ENCODE results near the gene MBOAT2. TPM values are rescaled to one million over a fixed set of nuclear protein-coding genes. Genes with fewer than 3 reads are reported as not detected.

The MBOAT2 gene
- total RNA-seq, 4 donors from 2014 or later = 0.83 to 5.8 (median 3.9) TPM

DNA sequence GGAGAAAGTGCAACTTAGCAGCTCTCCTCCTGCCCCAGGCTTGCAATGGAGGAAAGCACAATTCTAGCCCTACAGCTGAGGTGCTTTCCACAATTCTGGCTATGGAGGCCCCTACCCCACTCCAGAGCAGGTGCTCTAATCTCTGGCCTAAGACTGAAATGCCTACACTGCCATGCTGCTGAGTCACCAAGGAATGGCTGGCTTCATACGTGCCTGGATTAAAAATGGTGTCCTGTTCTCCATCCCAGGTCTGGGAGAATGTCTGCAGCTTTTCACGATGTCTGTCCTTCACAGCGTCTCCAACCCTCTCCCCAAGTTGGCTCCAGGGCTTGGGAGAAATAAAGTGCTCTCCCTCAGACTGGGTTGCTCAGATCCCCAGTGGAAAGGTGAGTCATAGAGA is 48.5 kb downstream of the MBOAT2 start:
- ATAC-seq (no peak), DNase-seq (no peak)
- in situ Hi-C loops (cut with MboI; ENCODE audit: low sequenced_read_pairs in 4 of 4) = no loop called here
- Histone ChIP-seq H3K27ac (no peak overlapping the region), H3K4me1 (no peaks in the 10 kb centered on the region), H3K4me3 (no peak overlapping the region), H3K36me3 (no peaks in the 10 kb centered on the region), H3K27me3 (no peaks in the 10 kb centered on the region), H3K9me3 (peaks cover 0 to 7% (median 3%) of the 10 kb centered on the region in 3 donors)
- no peak for TF ChIP-seq POLR2A (IDR thresholded peaks at IDR 0.05)
- TF ChIP-seq, protein P1, sequence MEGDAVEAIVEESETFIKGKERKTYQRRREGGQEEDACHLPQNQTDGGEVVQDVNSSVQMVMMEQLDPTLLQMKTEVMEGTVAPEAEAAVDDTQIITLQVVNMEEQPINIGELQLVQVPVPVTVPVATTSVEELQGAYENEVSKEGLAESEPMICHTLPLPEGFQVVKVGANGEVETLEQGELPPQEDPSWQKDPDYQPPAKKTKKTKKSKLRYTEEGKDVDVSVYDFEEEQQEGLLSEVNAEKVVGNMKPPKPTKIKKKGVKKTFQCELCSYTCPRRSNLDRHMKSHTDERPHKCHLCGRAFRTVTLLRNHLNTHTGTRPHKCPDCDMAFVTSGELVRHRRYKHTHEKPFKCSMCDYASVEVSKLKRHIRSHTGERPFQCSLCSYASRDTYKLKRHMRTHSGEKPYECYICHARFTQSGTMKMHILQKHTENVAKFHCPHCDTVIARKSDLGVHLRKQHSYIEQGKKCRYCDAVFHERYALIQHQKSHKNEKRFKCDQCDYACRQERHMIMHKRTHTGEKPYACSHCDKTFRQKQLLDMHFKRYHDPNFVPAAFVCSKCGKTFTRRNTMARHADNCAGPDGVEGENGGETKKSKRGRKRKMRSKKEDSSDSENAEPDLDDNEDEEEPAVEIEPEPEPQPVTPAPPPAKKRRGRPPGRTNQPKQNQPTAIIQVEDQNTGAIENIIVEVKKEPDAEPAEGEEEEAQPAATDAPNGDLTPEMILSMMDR (IDR thresholded peaks at IDR 0.05 in 4 of 5, conservative IDR thresholded peaks at IDR 0.05 in 1 of 5) = no peak
- intact Hi-C loops (cut with DNase I; ENCODE audit: low total_unique reads) = no loop called here

DNA sequence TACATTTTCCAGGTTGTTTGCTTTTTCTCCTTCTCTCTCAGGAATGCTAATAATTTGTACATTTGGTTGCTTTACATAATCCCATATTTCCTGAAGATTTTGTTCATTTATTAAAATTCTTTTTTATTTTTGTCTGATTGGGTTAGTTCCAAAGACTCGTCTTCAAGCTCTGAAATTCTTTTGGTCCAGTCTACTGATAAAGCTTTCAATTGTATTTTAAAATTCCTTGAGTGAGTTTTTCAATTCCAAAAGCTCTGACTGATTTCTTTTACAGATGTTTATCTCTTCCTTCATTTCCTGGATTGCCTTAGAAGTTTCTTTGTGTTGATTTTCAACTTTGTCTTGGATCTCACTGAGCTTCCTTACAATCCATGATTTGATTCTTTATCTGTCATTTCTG is 50.0 kb downstream of the MBOAT2 start:
- no peaks in the 10 kb centered on the region for H3K4me1 ChIP-seq
- TF ChIP-seq POLR2A (IDR thresholded peaks at IDR 0.05) = no peak
- TF ChIP-seq, protein P1 (IDR thresholded peaks at IDR 0.05 in 4 of 5, conservative IDR thresholded peaks at IDR 0.05 in 1 of 5) = no peak
- in situ Hi-C loops (cut with MboI; ENCODE audit: low sequenced_read_pairs in 4 of 4) = no loop called here
- no peak overlapping the region for H3K27ac ChIP-seq
- no peak for DNase-seq
- no peak overlapping the region for H3K4me3 ChIP-seq
- no peaks in the 10 kb centered on the region for H3K36me3 ChIP-seq
- intact Hi-C loops (cut with DNase I; ENCODE audit: low total_unique reads) = no loop called here
- peaks cover 0 to 7% (median 3%) of the 10 kb centered on the region in 3 donors for H3K9me3 ChIP-seq
- H3K27me3 ChIP-seq = no peaks in the 10 kb centered on the region
- no peak for ATAC-seq

DNA sequence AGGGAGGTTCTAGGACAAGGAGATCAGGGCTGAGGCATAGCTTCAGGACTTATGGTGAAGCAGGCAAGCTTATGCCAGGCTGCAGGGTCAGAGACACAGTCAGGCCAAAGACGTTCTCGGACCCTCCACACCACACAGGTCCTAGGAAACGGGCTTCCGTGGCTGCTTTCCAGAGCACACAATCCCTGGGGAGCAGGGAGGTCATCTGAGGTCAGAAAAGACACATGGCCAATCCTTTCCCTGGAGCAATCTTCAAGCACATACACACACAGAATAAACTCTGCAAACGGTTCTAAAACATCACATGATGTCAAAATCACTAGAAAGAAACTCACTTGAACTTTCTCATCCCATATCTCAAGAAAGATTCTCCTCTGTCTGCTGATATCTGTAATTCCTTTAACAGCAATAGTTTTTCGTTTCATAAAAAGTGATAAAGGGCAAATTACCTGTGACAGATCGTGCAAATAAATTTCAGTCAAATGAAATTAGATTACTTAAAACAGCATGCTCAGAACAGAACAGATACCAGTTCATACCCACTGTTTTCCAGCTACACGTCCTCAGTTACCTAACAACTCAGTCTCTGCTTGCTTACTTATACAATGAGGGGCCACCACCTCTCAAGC is 63.9 kb downstream of the MBOAT2 start:
- H3K4me1 ChIP-seq = no peaks in the 10 kb centered on the region
- no peaks in the 10 kb centered on the region for H3K27me3 ChIP-seq
- intact Hi-C loops (cut with DNase I; ENCODE audit: low total_unique reads) = no loop called here
- in situ Hi-C loops (cut with MboI; ENCODE audit: low sequenced_read_pairs in 4 of 4) = no loop called here
- no peaks in the 10 kb centered on the region for H3K36me3 ChIP-seq
- no peak overlapping the region for H3K27ac ChIP-seq
- no peak overlapping the region for H3K4me3 ChIP-seq
- TF ChIP-seq, protein P1 (IDR thresholded peaks at IDR 0.05 in 4 of 5, conservative IDR thresholded peaks at IDR 0.05 in 1 of 5) = no peak
- no peak for TF ChIP-seq POLR2A (IDR thresholded peaks at IDR 0.05)
- H3K9me3 ChIP-seq = no peaks in the 10 kb centered on the region
- DNase-seq = no peak
- ATAC-seq = no peak

DNA sequence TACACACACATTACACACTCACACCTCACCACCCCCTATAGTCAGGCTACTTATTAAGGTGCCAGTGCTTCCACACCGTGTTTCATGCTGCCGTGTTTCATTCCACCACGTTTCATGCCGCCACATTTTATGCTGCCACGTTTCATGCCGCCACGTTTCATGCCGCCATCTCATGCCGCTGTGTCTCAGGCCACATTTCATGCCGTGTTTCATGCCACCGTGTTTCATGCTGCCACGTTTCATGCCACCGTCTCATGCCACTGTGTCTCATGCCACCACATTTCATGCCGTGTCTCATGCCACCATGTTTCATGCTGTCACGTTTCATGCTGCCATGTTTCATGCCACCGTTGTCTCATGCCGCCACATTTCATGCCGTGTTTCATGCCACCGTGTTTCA is 65.1 kb downstream of the MBOAT2 start:
- Histone ChIP-seq H3K4me1 (no peaks in the 10 kb centered on the region), H3K9me3 (no peaks in the 10 kb centered on the region), H3K36me3 (no peaks in the 10 kb centered on the region), H3K4me3 (no peak overlapping the region), H3K27ac (no peak overlapping the region), H3K27me3 (no peaks in the 10 kb centered on the region)
- DNase-seq (no peak), ATAC-seq (no peak)
- TF ChIP-seq, protein P1 (IDR thresholded peaks at IDR 0.05 in 4 of 5, conservative IDR thresholded peaks at IDR 0.05 in 1 of 5) = no peak
- TF ChIP-seq POLR2A (IDR thresholded peaks at IDR 0.05) = no peak
- intact Hi-C loops (cut with DNase I; ENCODE audit: low total_unique reads) (no loop called here), in situ Hi-C loops (cut with MboI; ENCODE audit: low sequenced_read_pairs in 4 of 4) (no loop called here)

DNA sequence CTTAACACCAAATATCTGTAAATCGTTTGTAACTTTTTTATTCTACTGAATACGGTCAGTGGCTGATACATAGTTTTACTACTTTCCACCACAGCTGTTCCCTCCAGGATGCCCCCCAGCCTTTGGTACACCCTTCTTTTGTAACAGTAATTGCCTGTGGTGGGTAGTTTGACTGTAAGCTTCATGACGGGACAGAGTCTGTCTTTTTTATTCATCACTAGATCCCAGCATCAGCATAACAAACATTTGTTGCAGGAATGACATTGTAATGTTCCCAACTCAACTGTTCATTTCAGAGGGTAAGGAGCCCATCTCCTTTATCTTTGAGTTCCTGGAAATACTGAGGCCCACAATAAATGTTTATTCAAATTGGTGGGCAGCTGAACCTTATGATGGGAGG is 67.5 kb downstream of the MBOAT2 start:
- DNase-seq (no peak), ATAC-seq (no peak)
- TF ChIP-seq, protein P1 (IDR thresholded peaks at IDR 0.05 in 4 of 5, conservative IDR thresholded peaks at IDR 0.05 in 1 of 5) = no peak
- TF ChIP-seq POLR2A (IDR thresholded peaks at IDR 0.05) = no peak
- Histone ChIP-seq H3K27me3 (no peaks in the 10 kb centered on the region), H3K9me3 (no peaks in the 10 kb centered on the region), H3K4me1 (no peaks in the 10 kb centered on the region), H3K36me3 (no peaks in the 10 kb centered on the region), H3K4me3 (no peak overlapping the region), H3K27ac (no peak overlapping the region)
- intact Hi-C loops (cut with DNase I; ENCODE audit: low total_unique reads) (no loop called here), in situ Hi-C loops (cut with MboI; ENCODE audit: low sequenced_read_pairs in 4 of 4) (no loop called here)
